ENCODE data around the gene C1orf74. TPM values are rescaled to one million over a fixed set of nuclear protein-coding genes. Genes with fewer than 3 reads are reported as not detected.

Gene C1orf74
- total RNA-seq, 1 donor from 2014 or later: 2.8 TPM

DNA sequence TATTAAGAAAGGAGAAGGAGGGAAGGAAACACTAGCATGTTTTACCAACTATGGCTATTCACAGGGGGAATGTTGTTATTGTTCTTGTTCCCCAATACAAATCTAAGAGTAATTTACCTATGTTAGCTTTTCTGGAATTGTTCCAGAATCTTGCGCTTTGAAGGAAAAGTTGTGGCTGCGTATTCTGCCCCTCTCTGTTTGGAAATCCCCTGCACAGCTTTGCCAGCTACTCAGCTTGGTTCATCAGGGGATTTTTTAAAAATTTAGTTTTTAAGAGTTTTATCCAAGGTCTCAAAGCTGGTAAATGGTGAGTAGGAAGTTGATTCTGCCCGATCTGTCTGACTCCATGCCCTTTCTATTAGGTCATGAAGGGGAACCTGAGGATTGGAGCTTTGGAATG is 31.1 kb upstream of the C1orf74 start:
- TF ChIP-seq, protein P1, sequence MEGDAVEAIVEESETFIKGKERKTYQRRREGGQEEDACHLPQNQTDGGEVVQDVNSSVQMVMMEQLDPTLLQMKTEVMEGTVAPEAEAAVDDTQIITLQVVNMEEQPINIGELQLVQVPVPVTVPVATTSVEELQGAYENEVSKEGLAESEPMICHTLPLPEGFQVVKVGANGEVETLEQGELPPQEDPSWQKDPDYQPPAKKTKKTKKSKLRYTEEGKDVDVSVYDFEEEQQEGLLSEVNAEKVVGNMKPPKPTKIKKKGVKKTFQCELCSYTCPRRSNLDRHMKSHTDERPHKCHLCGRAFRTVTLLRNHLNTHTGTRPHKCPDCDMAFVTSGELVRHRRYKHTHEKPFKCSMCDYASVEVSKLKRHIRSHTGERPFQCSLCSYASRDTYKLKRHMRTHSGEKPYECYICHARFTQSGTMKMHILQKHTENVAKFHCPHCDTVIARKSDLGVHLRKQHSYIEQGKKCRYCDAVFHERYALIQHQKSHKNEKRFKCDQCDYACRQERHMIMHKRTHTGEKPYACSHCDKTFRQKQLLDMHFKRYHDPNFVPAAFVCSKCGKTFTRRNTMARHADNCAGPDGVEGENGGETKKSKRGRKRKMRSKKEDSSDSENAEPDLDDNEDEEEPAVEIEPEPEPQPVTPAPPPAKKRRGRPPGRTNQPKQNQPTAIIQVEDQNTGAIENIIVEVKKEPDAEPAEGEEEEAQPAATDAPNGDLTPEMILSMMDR (IDR thresholded peaks at IDR 0.05; ENCODE audit: unreplicated experiment): no peak
- no peak overlapping the region for H3K27ac Mint-ChIP-seq (ENCODE audit: unreplicated experiment)
- no peaks in the 10 kb centered on the region for H3K9me3 Mint-ChIP-seq (ENCODE audit: unreplicated experiment)

DNA sequence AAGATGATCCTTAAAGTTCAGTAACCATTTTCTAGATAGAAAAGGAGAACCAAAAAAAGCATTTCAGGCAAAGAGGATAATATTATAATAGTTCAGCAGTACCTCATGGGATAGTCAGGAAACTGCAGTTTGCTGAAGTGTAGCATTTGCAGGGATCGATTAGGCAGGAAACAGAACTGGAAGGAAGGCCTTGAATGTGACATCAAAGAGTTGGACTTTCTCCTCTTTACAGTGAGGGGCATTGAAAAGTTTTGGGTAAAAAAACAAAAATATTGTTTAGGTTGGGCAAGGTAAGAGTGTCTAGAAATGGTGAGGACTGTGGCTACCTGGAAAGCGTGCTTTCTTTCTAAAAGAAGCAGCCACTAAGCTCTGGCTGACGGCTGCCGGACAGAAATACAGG is 29.5 kb upstream of the C1orf74 start:
- Mint-ChIP-seq H3K27ac (ENCODE audit: unreplicated experiment) (no peak overlapping the region), H3K4me1 (ENCODE audit: unreplicated experiment) (peaks cover 20% of the 10 kb centered on the region), H3K27me3 (ENCODE audit: unreplicated experiment) (peaks cover 2% of the 10 kb centered on the region), H3K9me3 (ENCODE audit: unreplicated experiment) (no peaks in the 10 kb centered on the region), H3K4me3 (ENCODE audit: unreplicated experiment) (no peak overlapping the region), H3K36me3 (ENCODE audit: low read depth, unreplicated experiment) (no peaks in the 10 kb centered on the region)
- TF ChIP-seq, protein P1 (IDR thresholded peaks at IDR 0.05; ENCODE audit: unreplicated experiment): no peak
- DNase-seq (ENCODE audit: low spot score): no peak

More for the DNA sequence above, 31.1 kb upstream of the C1orf74 start:
- peaks cover 2% of the 10 kb centered on the region for H3K27me3 Mint-ChIP-seq (ENCODE audit: unreplicated experiment)
- no peak for DNase-seq (ENCODE audit: low spot score)
- no peaks in the 10 kb centered on the region for H3K36me3 Mint-ChIP-seq (ENCODE audit: low read depth, unreplicated experiment)
- peaks cover 20% of the 10 kb centered on the region for H3K4me1 Mint-ChIP-seq (ENCODE audit: unreplicated experiment)
- H3K4me3 Mint-ChIP-seq (ENCODE audit: unreplicated experiment): no peak overlapping the region

DNA sequence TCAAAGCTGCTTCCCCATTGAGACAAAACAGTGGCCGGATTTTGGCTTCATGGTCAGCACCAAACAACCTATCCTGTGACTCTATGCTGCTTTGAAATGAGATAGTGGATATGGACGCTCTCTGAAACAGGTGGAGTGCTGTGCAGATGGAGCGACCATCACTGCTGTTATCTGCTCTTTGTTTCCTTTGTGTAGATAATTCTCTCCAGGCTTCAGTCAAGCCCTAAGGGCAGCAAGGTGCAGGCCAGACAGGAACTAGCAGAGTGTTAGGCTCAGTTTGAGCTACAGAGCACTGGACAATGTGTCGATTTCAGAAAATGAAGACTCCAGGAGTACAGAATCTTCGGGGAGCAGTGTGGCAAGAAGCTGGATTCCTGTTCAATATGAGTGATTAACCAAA is 26.4 kb upstream of the C1orf74 start:
- TF ChIP-seq, protein P1 (IDR thresholded peaks at IDR 0.05; ENCODE audit: unreplicated experiment): no peak
- Mint-ChIP-seq H3K36me3 (ENCODE audit: low read depth, unreplicated experiment) (no peaks in the 10 kb centered on the region), H3K9me3 (ENCODE audit: unreplicated experiment) (no peaks in the 10 kb centered on the region), H3K4me3 (ENCODE audit: unreplicated experiment) (no peak overlapping the region), H3K27me3 (ENCODE audit: unreplicated experiment) (peaks cover 2% of the 10 kb centered on the region), H3K4me1 (ENCODE audit: unreplicated experiment) (peaks cover 15% of the 10 kb centered on the region), H3K27ac (ENCODE audit: unreplicated experiment) (no peak overlapping the region)
- no peak for DNase-seq (ENCODE audit: low spot score)

DNA sequence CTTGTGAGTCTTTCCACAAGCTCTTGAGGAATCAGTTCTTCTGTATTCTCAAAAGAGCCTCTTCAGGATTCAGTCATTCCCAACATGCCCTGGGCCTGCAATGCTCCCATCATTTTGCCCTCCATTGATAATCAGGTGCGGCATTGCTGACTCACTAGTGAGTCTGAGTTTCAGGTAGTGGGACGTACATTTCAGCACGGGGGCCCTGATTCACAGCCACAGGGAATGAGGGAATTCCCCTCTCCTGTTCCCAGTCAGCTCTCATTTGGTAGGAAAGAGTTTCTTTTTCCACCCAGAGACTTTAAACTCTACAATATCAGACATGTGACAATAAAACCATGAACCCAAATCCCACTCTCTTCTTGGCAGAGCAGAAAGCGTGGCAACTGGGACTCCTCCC is 25.3 kb upstream of the C1orf74 start:
- H3K4me3 Mint-ChIP-seq (ENCODE audit: unreplicated experiment): no peak overlapping the region
- no peak for DNase-seq (ENCODE audit: low spot score)
- TF ChIP-seq, protein P1 (IDR thresholded peaks at IDR 0.05; ENCODE audit: unreplicated experiment): no peak
- H3K9me3 Mint-ChIP-seq (ENCODE audit: unreplicated experiment): no peaks in the 10 kb centered on the region
- H3K4me1 Mint-ChIP-seq (ENCODE audit: unreplicated experiment): peaks cover 18% of the 10 kb centered on the region
- H3K27me3 Mint-ChIP-seq (ENCODE audit: unreplicated experiment): peaks cover 8% of the 10 kb centered on the region
- H3K36me3 Mint-ChIP-seq (ENCODE audit: low read depth, unreplicated experiment): no peaks in the 10 kb centered on the region
- no peak overlapping the region for H3K27ac Mint-ChIP-seq (ENCODE audit: unreplicated experiment)

DNA sequence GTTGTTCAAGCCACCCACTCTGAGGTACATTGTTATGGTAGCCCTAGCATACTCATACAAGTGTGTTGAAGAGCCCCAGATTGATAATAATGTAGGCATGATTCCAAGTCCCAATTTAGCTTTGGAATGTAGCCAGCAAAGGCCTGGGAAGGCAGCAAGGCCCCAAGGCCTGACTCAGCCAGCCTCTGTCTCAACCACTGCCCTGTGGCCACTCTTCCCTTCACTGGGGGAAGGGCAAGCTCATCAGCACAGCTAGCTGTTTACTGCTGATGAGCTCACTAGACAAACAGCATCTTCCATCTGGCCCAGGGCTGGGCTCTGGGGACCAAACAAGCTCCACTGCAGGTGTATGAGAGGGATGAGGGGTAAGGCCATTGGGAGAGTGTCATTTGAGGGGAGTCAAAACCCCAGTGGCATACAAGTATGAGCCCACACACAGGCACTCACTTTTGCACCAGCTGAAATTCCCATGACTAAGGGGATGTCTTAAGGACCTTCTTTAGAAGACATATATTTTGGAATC is 23.8 kb upstream of the C1orf74 start:
- Mint-ChIP-seq H3K36me3 (ENCODE audit: low read depth, unreplicated experiment) (no peaks in the 10 kb centered on the region), H3K4me1 (ENCODE audit: unreplicated experiment) (peaks cover 15% of the 10 kb centered on the region), H3K9me3 (ENCODE audit: unreplicated experiment) (no peaks in the 10 kb centered on the region), H3K27ac (ENCODE audit: unreplicated experiment) (no peak overlapping the region), H3K27me3 (ENCODE audit: unreplicated experiment) (peaks cover 8% of the 10 kb centered on the region), H3K4me3 (ENCODE audit: unreplicated experiment) (no peak overlapping the region)
- no peak for DNase-seq (ENCODE audit: low spot score)
- TF ChIP-seq, protein P1 (IDR thresholded peaks at IDR 0.05; ENCODE audit: unreplicated experiment): no peak
